Suprapubic skin (tissue), 3 donors: ENCODE measurements around the gene SMARCC2.

Experiments
- CTCF ChIP-seq, 2 donors: fragments of 200-600 bp in 1 of 2; fragments of 450-650 bp in 1 of 2; sonication (generic) in 1 of 2; IDR thresholded peaks; one replicate each; pipeline ENCODE4 v1.5.1; 2016 to 2019; ENCODE audit warnings: antibody characterized with exemption in 2 of 2, mild to moderate bottlenecking in 1 of 2, moderate library complexity in 1 of 2
- POLR2A ChIP-seq, 2 donors: fragments of 450-650 bp; IDR thresholded peaks; one replicate each; pipeline ENCODE4 v1.6.1; 2017; ENCODE audit warnings: antibody characterized with exemption in 2 of 2, mild to moderate bottlenecking in 2 of 2, moderate library complexity in 2 of 2

GRCh38 chr12:56127485-56127887, 61.8 kb downstream of the SMARCC2 start:
- no peak for TF ChIP-seq CTCF (IDR thresholded peaks at IDR 0.05)
- no peak for TF ChIP-seq POLR2A (IDR thresholded peaks at IDR 0.05)
